ENCODE results near the gene IFIT5.
"Not testable (repeated sequence)": the region's sequence is repeated elsewhere in the genome, so short reads cannot be mapped to it uniquely, and the experiment has no call there.

The IFIT5 gene, protein sequence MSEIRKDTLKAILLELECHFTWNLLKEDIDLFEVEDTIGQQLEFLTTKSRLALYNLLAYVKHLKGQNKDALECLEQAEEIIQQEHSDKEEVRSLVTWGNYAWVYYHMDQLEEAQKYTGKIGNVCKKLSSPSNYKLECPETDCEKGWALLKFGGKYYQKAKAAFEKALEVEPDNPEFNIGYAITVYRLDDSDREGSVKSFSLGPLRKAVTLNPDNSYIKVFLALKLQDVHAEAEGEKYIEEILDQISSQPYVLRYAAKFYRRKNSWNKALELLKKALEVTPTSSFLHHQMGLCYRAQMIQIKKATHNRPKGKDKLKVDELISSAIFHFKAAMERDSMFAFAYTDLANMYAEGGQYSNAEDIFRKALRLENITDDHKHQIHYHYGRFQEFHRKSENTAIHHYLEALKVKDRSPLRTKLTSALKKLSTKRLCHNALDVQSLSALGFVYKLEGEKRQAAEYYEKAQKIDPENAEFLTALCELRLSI

DNA sequence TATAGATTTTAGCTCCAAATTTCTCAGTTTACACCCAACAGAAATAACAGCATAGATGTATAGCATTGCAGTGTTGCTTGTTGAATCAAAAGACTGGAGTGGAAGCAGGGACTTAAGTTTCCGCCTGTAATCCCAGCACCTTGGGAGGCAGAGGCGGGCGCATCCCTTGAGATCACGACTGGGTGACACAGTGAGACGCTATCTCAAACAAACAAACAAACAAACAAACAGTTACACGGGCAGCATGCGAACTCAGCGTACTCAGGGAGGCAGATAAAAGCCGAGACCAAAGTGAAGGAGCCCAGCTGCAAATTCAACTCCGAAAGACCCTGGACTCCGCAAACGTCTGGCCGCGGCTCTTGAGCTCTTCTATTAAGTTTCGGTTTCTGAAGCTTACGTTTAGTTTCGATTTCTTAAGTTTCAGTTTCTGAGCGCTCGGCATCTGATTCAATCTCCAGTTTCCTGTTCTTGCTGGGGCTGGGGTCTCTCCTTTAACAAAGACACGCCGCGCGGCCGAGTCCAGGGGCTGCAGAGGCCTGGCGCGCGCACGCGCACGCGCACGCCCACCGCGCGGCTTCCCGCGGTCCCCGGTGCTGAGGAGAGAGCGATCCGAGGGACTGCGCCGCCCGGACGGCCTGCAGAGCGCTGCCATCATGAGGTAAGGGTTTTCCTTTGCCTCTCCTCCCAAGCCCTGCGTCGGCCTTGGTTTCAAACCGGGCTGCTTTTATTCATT lies at the start of gene IFIT5:
TSS of gene IFIT5 (plus strand) at position 423 of the 733 bp plus-strand sequence. CDS start at position 654, 231 bp downstream.
- in situ Hi-C loops (cut with MboI; ENCODE audit: low sequenced_read_pairs), result no loop called here

DNA sequence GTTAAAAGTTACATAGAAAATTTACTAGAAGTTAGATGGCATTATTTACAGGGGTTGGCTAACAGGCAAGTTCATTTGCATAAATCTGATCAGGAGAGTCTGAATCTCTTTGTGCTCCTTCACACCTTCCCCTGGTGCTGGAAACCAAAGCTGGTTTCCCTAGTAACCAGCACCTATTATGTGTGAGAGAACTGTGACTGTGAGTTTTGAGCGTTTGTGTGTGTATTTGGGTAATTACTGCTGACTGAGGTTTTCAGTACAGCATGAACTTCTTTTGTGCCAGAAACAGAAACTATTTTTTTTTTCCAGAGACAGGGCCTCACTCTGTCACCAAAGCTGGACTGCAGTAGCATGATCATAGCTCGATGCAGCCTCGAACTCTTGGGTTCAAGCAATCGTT lies 46.8 kb upstream of the IFIT5 start:
- in situ Hi-C loops (cut with MboI; ENCODE audit: low sequenced_read_pairs), result no loop called here

DNA sequence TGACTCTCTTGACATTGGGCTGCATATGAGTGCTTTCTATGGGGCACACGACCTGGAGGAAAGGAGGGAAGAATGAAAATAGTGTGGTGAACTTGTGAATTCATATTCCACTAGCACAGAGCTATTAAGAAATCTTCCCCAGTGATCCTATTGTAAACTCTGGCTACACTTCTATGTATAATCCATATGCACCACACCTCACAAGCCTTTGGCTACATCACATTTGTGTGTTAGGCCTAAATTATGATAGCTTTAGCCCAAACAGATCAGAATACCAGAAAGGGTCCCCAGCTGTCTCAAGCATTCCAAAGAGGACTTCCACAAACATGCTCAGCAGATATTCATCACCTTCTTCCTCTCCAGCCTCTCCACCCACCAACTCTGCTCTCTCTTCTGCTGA lies 46.2 kb upstream of the IFIT5 start:
- in situ Hi-C loops (cut with MboI; ENCODE audit: low sequenced_read_pairs), result no loop called here

- in situ Hi-C loops (cut with MboI; ENCODE audit: low sequenced_read_pairs), result no loop called here
These were observed 44.9 kb upstream of the IFIT5 start for GRCh38 chr10:89369156-89370105.

- in situ Hi-C loops (cut with MboI; ENCODE audit: low sequenced_read_pairs), result no loop called here
These were observed 43.3 kb upstream of the IFIT5 start for GRCh38 chr10:89371079-89371478.

- in situ Hi-C loops (cut with MboI; ENCODE audit: low sequenced_read_pairs), result no loop called here
These were observed 42.4 kb upstream of the IFIT5 start for GRCh38 chr10:89371987-89372386.

DNA sequence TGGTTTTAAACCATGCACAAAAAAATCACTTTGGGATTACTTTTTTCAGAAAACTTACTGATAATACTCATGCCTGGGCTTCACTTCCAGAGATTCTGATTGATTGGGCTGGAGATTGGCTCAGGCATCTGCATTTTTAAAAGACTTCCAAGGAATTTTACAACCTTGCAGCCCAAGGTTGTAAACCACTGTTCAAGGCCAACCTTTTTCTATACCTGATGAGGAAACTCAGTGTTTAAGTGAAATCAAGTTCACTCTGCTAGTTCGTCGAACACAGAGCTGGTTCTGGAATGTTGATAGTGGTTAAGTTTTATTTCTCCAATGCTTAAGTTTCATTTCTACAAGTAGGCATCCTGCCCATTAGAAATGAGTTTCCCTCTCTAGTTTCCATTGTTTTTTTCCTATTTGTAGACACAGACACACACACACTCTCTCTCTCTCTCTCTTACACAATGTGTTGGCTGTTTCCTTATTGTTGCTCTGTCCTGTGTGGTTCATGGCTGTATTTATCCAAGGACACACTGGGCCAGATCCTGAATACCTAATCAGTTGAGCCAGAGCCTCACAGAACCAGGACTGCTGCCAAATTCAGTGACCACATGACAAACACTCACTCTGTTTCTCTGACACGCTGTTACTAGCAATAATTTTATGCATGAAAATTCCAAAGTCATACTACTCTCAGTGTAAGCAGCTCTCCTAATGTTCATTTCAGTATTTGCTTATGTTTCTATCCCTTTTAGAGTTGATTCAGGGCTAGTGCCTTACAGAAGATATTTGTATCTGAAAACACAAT lies 40.3 kb upstream of the IFIT5 start:
- in situ Hi-C loops (cut with MboI; ENCODE audit: low sequenced_read_pairs), result no loop called here

- in situ Hi-C loops (cut with MboI; ENCODE audit: low sequenced_read_pairs), result no loop called here
These were observed 39.6 kb upstream of the IFIT5 start for GRCh38 chr10:89374713-89375141.

DNA sequence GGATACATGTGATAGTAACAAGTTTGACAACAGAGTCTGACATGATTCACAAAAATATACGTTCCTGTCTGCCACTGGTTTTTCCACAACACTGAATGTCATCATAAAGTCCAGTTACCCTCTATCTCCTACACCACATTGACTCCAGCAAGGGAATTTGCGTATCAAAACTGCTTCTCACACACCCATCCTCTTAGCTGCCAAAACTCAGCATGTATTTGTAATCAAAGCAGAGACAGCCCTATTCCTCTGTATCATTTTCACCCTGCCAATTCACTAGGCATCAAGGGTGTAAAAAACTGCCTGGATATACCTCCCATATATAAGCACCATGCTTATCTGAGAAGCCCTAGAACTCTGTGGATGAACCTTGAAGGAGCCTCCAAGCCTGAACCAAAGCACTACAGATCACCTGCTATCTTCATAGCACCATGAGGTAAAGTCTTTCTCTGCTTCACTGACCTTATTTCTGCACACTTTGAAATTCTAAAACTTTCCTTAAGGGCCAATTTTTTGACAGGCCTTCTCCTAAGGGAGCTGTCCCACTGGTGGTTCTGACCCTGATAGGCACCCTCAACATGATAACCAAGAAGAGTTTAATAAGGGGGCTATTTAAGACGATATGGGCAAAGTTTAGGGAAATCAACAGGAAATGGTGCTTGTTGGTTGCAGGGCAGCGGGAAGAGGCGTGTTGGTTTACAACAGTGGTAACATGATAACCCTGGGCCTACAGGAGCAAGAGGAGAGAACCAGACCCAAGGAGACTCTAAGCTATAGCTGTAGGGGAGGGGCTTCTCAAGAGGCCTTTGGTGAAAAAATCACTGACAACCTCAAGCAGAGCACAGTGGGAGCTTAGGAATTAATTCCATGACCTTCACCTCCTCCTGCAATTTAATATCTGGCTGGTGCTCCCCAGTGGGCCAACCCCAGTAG lies 36.4 kb upstream of the IFIT5 start, which contains the start of gene IFIT1B:
TSS of gene IFIT1B (plus strand) at position 352 of the 933 bp plus-strand sequence. CDS start at position 432, 80 bp downstream.
- in situ Hi-C loops (cut with MboI; ENCODE audit: low sequenced_read_pairs), result no loop called here

DNA sequence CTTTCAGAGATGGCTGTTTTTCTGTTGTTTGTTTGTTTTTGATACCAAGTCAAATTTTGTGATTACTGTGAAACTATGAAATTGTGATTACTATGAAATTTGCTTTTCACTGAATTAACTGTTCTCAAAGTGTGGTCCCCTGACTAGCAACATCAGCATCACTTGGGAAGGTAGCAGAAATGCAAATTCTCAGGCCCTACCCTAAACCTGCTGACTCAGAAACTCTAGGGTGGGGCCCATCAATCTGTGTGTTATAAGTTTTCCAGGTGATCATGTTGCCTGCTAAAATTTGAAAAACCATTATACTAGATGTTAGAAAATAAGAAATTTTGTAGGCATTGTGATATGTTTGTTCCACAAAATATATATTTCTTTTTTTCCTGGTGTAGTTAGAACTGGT lies 35.3 kb upstream of the IFIT5 start:
- in situ Hi-C loops (cut with MboI; ENCODE audit: low sequenced_read_pairs), result no loop called here

DNA sequence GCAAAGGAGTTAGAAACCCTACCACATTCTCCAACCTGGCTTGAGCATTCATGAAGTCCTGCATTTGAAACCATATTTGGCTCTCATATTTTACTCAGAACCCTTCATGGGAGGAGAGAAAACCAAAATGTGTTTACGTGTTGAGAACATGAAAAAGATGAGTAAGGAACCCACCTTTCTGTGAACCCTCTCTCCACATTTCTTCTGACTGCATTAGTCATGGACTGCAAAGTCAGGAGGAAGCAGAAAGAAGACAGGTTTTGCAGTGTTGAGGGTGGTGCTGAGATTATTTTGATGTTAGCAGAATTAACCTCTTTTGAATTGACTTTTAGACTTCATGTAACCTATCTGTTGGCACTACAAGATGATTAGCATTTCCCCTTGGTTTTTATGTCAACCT lies 31.6 kb upstream of the IFIT5 start:
- in situ Hi-C loops (cut with MboI; ENCODE audit: low sequenced_read_pairs), result no loop called here

DNA sequence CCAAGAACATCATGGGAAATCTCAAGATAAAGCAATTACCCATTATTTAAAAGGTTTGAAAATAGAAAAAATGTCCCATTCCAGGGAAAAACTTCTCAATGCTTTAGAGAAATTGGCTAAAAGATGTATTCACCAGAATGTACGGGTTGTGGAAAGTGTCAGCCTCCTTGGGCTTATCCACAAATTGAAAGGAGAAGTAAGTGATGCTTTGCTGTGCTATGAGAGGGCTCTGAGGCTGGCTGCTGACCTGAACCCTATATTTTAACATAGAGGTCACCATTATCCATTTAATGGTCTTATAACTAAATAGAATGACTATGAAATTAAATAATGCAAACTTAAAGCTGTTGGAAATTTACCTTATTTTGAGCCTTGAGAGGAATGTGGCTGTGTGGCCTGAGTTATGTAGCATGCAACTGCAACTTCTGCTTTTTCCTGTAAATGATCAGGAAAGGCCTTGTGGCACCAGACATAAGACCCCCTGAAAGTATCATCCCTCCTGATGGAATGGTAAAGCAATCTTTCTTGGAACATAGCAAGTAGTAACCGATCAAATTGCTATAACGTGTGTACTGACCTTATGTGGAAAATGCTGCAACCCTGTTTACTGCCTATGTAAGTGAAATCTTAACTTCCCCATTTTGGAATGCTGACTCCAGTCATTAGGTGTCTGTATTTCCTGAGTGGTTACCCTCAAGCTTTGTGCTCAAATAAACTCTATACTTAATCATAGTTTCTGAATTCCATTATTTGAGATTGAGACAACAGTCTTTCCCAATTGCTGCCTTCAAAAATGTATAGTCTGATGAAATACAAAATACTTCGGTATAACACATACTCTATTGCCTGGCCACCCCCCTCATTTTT lies 29.7 kb upstream of the IFIT5 start:
- in situ Hi-C loops (cut with MboI; ENCODE audit: low sequenced_read_pairs), result no loop called here

DNA sequence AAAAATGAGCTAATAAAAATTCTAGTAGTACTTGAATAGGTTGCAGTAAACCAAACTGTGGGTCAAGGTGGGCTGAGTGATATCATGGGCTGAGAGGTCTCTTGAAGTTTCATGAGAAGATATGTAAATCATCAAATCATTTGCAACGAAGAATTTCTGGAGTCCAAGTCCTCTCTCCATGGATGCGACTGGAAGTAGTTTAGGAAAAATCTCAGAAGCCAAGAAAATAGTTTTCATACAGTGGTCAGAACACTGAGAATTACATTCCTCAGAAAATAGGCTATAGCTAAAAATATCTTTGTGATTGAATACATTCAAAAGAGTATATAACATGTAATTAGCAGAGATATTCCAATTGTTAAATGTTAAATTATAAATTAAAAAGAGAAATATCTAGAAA lies 25.6 kb upstream of the IFIT5 start:
- in situ Hi-C loops (cut with MboI; ENCODE audit: low sequenced_read_pairs), result no loop called here

GRCh38 chr10:89389254-89389653 lies 25.1 kb upstream of the IFIT5 start:
- in situ Hi-C loops (cut with MboI; ENCODE audit: low sequenced_read_pairs), result no loop called here

DNA sequence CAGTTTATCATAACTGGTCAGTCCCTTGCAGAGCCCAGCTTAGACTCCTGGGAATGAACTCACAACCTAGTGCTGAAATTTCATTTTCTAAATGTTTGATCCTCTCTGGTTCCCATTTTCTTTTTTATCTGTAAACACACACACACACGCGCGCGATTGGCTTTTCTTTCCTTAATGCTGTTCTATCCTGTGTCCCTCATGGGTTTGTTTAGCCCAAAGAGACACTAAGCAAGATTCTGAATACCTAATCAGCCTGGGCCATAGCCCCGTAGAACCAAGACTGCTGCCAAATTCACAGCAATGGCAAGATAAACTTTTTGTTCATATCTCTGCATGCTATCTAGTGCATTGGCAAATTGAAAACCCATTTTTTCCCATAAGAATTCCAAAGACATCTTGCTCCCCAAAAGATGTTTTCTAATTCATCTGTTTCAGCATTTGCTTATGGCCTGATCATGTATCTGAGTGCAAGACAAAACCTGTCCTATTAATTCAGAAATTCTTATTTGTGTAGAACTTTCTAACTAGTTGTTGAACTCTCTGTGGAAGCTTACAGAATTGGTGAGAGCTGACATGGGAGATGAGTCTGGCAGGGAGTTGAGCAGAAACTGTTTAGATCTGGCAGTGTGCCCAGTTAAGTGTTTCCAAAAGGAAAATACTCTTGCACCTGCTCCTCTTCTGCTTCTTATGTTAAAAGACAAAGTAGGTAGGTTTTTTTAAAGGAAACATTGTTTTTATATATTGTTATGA lies 23.7 kb upstream of the IFIT5 start:
- in situ Hi-C loops (cut with MboI; ENCODE audit: low sequenced_read_pairs), result no loop called here

DNA sequence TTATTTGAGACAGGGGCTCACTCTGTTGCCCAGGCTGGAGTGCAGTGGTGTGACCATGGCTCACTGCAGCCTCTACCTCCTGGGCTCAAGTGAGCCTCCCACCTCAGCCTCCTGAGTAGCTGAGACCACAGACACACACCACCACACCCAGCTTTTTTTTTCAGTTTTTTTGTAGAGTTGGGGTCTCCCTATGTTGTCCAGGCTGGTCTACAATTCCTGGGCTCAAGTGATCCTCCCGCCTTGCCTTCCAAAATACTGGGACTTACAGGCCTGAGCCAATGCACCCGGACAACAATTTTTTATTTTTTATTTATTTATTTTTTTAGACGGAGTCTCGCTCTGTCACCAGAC lies 23.2 kb upstream of the IFIT5 start:
- in situ Hi-C loops (cut with MboI; ENCODE audit: low sequenced_read_pairs), result not testable (repeated sequence)

All from HL-60/S4 treated with retinoic acid at 250 ng/mL for 4 days and 3 days (cell line).